H1 (cell line): ENCODE data around the gene PDCD10. TPM values are rescaled to one million over a fixed set of nuclear protein-coding genes. Genes with fewer than 3 reads are reported as not detected.
A peak's percentile ranks its signal among the peaks of the same experiment; 100 is the strongest.

Experiments
- CTCF ChIA-PET: fragments of 300-600 bp; sonication (Branson Sonifier 250); formaldehyde crosslinking; loops from one replicate; lab custom pipeline; 2021; ENCODE audit not compliant: partially characterized antibody; lab: Charles Lee
- POLR2A ChIA-PET: fragments of 300-600 bp; sonication (Branson Sonifier 250); formaldehyde crosslinking; loops from one replicate; lab custom pipeline; 2021; ENCODE audit warnings: inconsistent platforms; ENCODE audit not compliant: partially characterized antibody; lab: Charles Lee
- DNase-seq, 2 experiments: peaks; one replicate each; pipeline versions ENCODE4 v3.0.0 to v3.0.0-alpha.2; 2010 to 2022; ENCODE audit warnings: low spot score in 2 of 2, low read depth in 1 of 2, mixed read lengths in 1 of 2
- FAIRE-seq: peaks from 2 replicates; lab custom pipeline; 2011; peaks lifted over from hg19 to GRCh38; lab: Jason Lieb, UNC
- H2AFZ ChIP-seq: 2 replicates; pipeline ENCODE4 v1.8.1; 2012; ENCODE audit warnings: low read length, inconsistent platforms
- H2AK5ac ChIP-seq: 2 replicates; pipeline ENCODE4 v1.6.1; 2013; ENCODE audit warnings: low read depth, low read length
- H2BK120ac ChIP-seq: replicated peaks from 2 replicates; pipeline ENCODE3; 2013; ENCODE audit warnings: low read depth, low read length, inconsistent platforms
- H2BK12ac ChIP-seq: 2 replicates; pipeline ENCODE4 v1.6.1; 2013; ENCODE audit warnings: low read depth, low read length
- H2BK15ac ChIP-seq: 2 replicates; pipeline ENCODE4 v1.6.1; 2013; ENCODE audit warnings: low read length
- H2BK20ac ChIP-seq: 2 replicates; pipeline ENCODE4 v1.6.1; 2013; ENCODE audit warnings: low read length
- H2BK5ac ChIP-seq: 2 replicates; pipeline ENCODE4 v1.6.1; 2013; ENCODE audit warnings: low read depth, low read length
- H3K14ac ChIP-seq: 2 replicates; pipeline ENCODE4 v1.6.1; 2013; ENCODE audit warnings: inconsistent platforms; ENCODE audit not compliant: insufficient read length
- H3K18ac ChIP-seq: 2 replicates; pipeline ENCODE4 v1.6.1; 2013; ENCODE audit warnings: low read length; ENCODE audit errors: extremely low read depth
- H3K23ac ChIP-seq: 2 replicates; pipeline ENCODE4 v1.6.1; 2013; ENCODE audit warnings: inconsistent platforms; ENCODE audit not compliant: insufficient read length
- H3K23me2 ChIP-seq: 2 replicates; pipeline ENCODE4 v1.6.1; 2013; ENCODE audit warnings: low read depth, low read length
- H3K27ac ChIP-seq: 2 replicates; pipeline ENCODE4 v1.6.1; 2011; ENCODE audit warnings: low read depth, low read length, inconsistent platforms
- H3K27me3 ChIP-seq, 4 experiments: replicated peaks in 1 of 4; 1 replicate in 1 of 4; 2 replicates in 3 of 4; pipeline versions ENCODE4 v1.6.1 to v1.8.1; 2011 to 2013; ENCODE audit warnings: low read length in 3 of 4, mild to moderate bottlenecking in 3 of 4, inconsistent platforms in 2 of 4, mixed read lengths in 2 of 4, moderate library complexity in 1 of 4; ENCODE audit not compliant: control insufficient read depth in 3 of 4, insufficient read depth in 3 of 4; ENCODE audit errors: extremely low read depth in 1 of 4
- H3K36me3 ChIP-seq, 4 experiments: 2 replicates each; pipeline versions ENCODE4 v1.6.1 to v1.8.1; 2011 to 2013; ENCODE audit warnings: mild to moderate bottlenecking in 4 of 4, low read length in 3 of 4, moderate library complexity in 2 of 4, control low read depth in 1 of 4, inconsistent platforms in 1 of 4; ENCODE audit not compliant: insufficient read depth in 4 of 4, control insufficient read depth in 2 of 4
- H3K4ac ChIP-seq: replicated peaks from 2 replicates; pipeline ENCODE3; 2013; ENCODE audit warnings: low read length, low read depth, mixed read lengths, inconsistent platforms; ENCODE audit not compliant: insufficient read length
- H3K4me1 ChIP-seq, 4 experiments: replicated peaks in 1 of 4; 1 replicate in 1 of 4; 2 replicates in 3 of 4; pipeline versions ENCODE4 v1.6.1 to v1.8.1; 2011 to 2013; ENCODE audit warnings: low read length in 3 of 4, inconsistent platforms in 2 of 4, mixed read lengths in 1 of 4; ENCODE audit not compliant: insufficient read depth in 4 of 4, control insufficient read depth in 3 of 4
- H3K4me2 ChIP-seq, 2 experiments: 2 replicates each; pipeline versions ENCODE4 v1.6.1 to v1.8.1; 2011 to 2013; ENCODE audit warnings: low read depth in 2 of 2, low read length in 2 of 2, control low read depth in 1 of 2, inconsistent platforms in 1 of 2, mild to moderate bottlenecking in 1 of 2; ENCODE audit not compliant: insufficient read depth in 1 of 2
- H3K4me3 ChIP-seq, 4 experiments: fragments of 200-600, 300-600 bp in 1 of 4; sonication (generic), shearing (Covaris generic), sonication (Bioruptor Twin) in 1 of 4; 2 replicates each; pipeline versions ENCODE4 v1.5.1 to v1.8.1; 2011 to 2016; ENCODE audit warnings: low read length in 4 of 4, low read depth in 3 of 4, control low read depth in 2 of 4, inconsistent platforms in 2 of 4, mild to moderate bottlenecking in 2 of 4, mixed read lengths in 1 of 4, moderate library complexity in 1 of 4; ENCODE audit not compliant: insufficient read depth in 2 of 4; ENCODE audit errors: extremely low read depth in 1 of 4
- H3K56ac ChIP-seq: replicated peaks from 2 replicates; pipeline ENCODE3; 2013; ENCODE audit warnings: low read depth, mild to moderate bottlenecking, mixed read lengths, low read length, inconsistent platforms; ENCODE audit not compliant: insufficient read length
- H3K79me1 ChIP-seq: 2 replicates; pipeline ENCODE4 v1.6.1; 2013; ENCODE audit warnings: low read depth, low read length, control low read depth
- H3K79me2 ChIP-seq, 2 experiments: 2 replicates each; pipeline versions ENCODE4 v1.6.1 to v1.8.1; 2012 to 2013; ENCODE audit warnings: low read length in 2 of 2, mild to moderate bottlenecking in 2 of 2, inconsistent platforms in 1 of 2; ENCODE audit not compliant: insufficient read depth in 2 of 2, control insufficient read depth in 1 of 2
- H3K9ac ChIP-seq, 4 experiments: replicated peaks in 1 of 4; 1 replicate in 1 of 4; 2 replicates in 3 of 4; pipeline versions ENCODE4 v1.6.1 to v1.8.1; 2011 to 2013; ENCODE audit warnings: low read depth in 3 of 4, low read length in 3 of 4, control low read depth in 2 of 4, mild to moderate bottlenecking in 2 of 4, moderate library complexity in 2 of 4, inconsistent platforms in 1 of 4; ENCODE audit errors: extremely low read depth in 1 of 4
- H3K9me3 ChIP-seq, 2 experiments: 2 replicates each; pipeline versions ENCODE4 v1.6.1 to v1.8.1; 2012 to 2013; ENCODE audit warnings: mild to moderate bottlenecking in 2 of 2, moderate library complexity in 2 of 2, control low read depth in 1 of 2, inconsistent platforms in 1 of 2, low read depth in 1 of 2, low read length in 1 of 2, mixed read lengths in 1 of 2; ENCODE audit not compliant: insufficient read depth in 2 of 2
- H4K20me1 ChIP-seq, 2 experiments: replicated peaks in 1 of 2; 2 replicates each; pipeline versions ENCODE3 to v1.8.1; 2011 to 2013; ENCODE audit warnings: inconsistent platforms in 2 of 2, low read length in 2 of 2, mild to moderate bottlenecking in 1 of 2; ENCODE audit not compliant: insufficient read depth in 2 of 2, control insufficient read depth in 1 of 2
- H4K5ac ChIP-seq: 2 replicates; pipeline ENCODE4 v1.6.1; 2013; ENCODE audit warnings: low read length, low read depth, mixed read lengths, inconsistent platforms; ENCODE audit not compliant: insufficient read length
- H4K8ac ChIP-seq: 2 replicates; pipeline ENCODE4 v1.8.0; 2013; ENCODE audit warnings: mild to moderate bottlenecking, moderate library complexity, low read length, inconsistent platforms; ENCODE audit not compliant: insufficient read depth; ENCODE audit errors: extremely low read depth
- H4K91ac ChIP-seq: replicated peaks from 2 replicates; pipeline ENCODE3; 2013; ENCODE audit warnings: low read length, mixed read lengths, inconsistent platforms; ENCODE audit not compliant: insufficient read length
- ASH2L ChIP-seq: fragments of 200-600, 300-600 bp; sonication (generic); IDR thresholded peaks from one replicate; pipeline ENCODE4 v1.7.1; 2017; ENCODE audit warnings: low read length
- BRCA1 ChIP-seq: IDR thresholded peaks from 2 replicates; pipeline ENCODE4 v1.6.1; 2012; ENCODE audit warnings: low read depth, low read length, improper control_type of control experiment
- CREB1 ChIP-seq: IDR thresholded peaks from 2 replicates; pipeline ENCODE4 v1.6.1; 2012; ENCODE audit warnings: inconsistent platforms
- FOSL1 ChIP-seq: IDR thresholded peaks from 2 replicates; pipeline ENCODE4 v1.6.1; 2011; ENCODE audit warnings: mild to moderate bottlenecking, low read depth, low read length, moderate library complexity; ENCODE audit not compliant: insufficient read depth
- JUN ChIP-seq: IDR thresholded peaks from 2 replicates; pipeline ENCODE4 v1.6.1; 2011; ENCODE audit warnings: low read depth, mild to moderate bottlenecking, improper control_type of control experiment, low read length
- POLR2A ChIP-seq, 2 experiments: IDR thresholded peaks; 1 replicate in 1 of 2; 2 replicates in 1 of 2; pipeline ENCODE4 v1.6.1; 2011; ENCODE audit warnings: low read depth in 2 of 2, low read length in 2 of 2, mild to moderate bottlenecking in 2 of 2; ENCODE audit errors: control extremely low read depth in 1 of 2
- RNF2 ChIP-seq: fragments of 200-900, 300-1000 bp; sonication (generic); IDR thresholded peaks from 2 replicates; pipeline ENCODE4 v1.7.1; 2016; ENCODE audit warnings: borderline replicate concordance, low read depth, mild to moderate bottlenecking, antibody characterized with exemption, low read length; ENCODE audit not compliant: poor library complexity, severe bottlenecking; ENCODE audit errors: missing control alignments
- SIX5 ChIP-seq: IDR thresholded peaks from 2 replicates; pipeline ENCODE4 v1.6.1; 2011; ENCODE audit warnings: mild to moderate bottlenecking, low read depth, low read length
- WGBS, 2 experiments: shearing (Covaris generic) in 1 of 2; methylation state at CpG; one replicate each; pipeline versions ENCODE4 v1.1.6 to v1.1.7; 2013 to 2015; ENCODE audit warnings: low lambda C conversion rate in 2 of 2, mixed read lengths in 2 of 2, inconsistent platforms in 1 of 2, low coverage in 1 of 2, missing lambda C conversion rate in 1 of 2; ENCODE audit not compliant: insufficient replicate concordance in 2 of 2, insufficient coverage in 1 of 2, insufficient read length in 1 of 2; ENCODE audit errors: extremely low coverage in 1 of 2, missing lambda C conversion rate in 1 of 2; 5-methylcytosine and 5-hydroxymethylcytosine counted together
- polyA plus RNA-seq, 7 experiments: library from polyadenylated mRNA; depleted of rRNA in 3 of 7; stranded (reverse) in 5 of 7; unstranded in 2 of 7; fragments of >200 nt in 5 of 7; fragments of 200-250 nt in 2 of 7; gene quantifications; 1 replicate in 5 of 7; 2 replicates in 1 of 7; 4 replicates in 1 of 7; pipeline versions ENCODE4 v1.2.1 to v1.2.3, GENCODE V29; 2011 to 2013; ENCODE audit warnings: missing spikeins in 2 of 7, mixed read lengths in 2 of 7
- total RNA-seq: library from RNA; stranded (reverse); fragmentation: NEBNext Ultra II Directional; extraction: Animal tissue kit (Norgen Biotek cat#: 25700); gene quantifications from 2 replicates; pipeline ENCODE4 v1.2.1, GENCODE V29; 2021

The PDCD10 gene
- total and polyA plus RNA-seq, 2 of the 8 experiments (the other 6 are each of a cell fraction or from before 2014, with no cell fraction given): 52.0 to 76.6 TPM

- H2BK12ac ChIP-seq: no peak overlapping the region
- 88% methylated on average over 2 of the region's 2 CpGs; no CpG with 5 or more reads in 1 of the 2 experiments for WGBS, 2 experiments
- no peaks in the 10 kb centered on the region for H3K27me3 ChIP-seq
- peaks cover 0 to 2% of the 10 kb centered on the region in 2 experiments for H4K20me1 ChIP-seq
- H3K14ac ChIP-seq: no peak overlapping the region
- no peak overlapping the region for H3K23ac ChIP-seq
- TF ChIP-seq FOSL1 (no peak), JUN (no peak), RNF2 (no peak), POLR2A (IDR thresholded peaks at IDR 0.05; ENCODE audit: control extremely low read depth in 1 of 2, low read depth in 2 of 2, low read length in 2 of 2) (no peak), SIX5 (no peak), ASH2L (no peak), BRCA1 (no peak), CREB1 (no peak)
- H3K4me3 ChIP-seq: peak overlapping the region in 1 of 4 experiments; percentile 93; a peak in 1 of 8 replicates
- no peaks in the 10 kb centered on the region for H3K79me1 ChIP-seq
- no peak overlapping the region for H4K5ac ChIP-seq
- FAIRE-seq (no peak), DNase-seq (no peak)
- peaks cover 2% of the 10 kb centered on the region; the same call in 1 of the 2 replicates for H3K23me2 ChIP-seq
- POLR2A ChIA-PET: interaction anchor here (1.2 to 2.6 kb wide), 3 partner anchors 18 to 357 kb away, joined by 3 to 11 read pairs (median 5); partner anchors contain the start of gene ZBBX
- H3K4me2 ChIP-seq: peak overlapping the region in 1 of 2 experiments; percentile 75; a peak in 1 of 4 replicates
- H3K36me3 ChIP-seq: no peaks in the 10 kb centered on the region; a peak in 1 of 8 replicates
- H3K18ac ChIP-seq: no peak overlapping the region
- no peak overlapping the region for H3K27ac ChIP-seq
- H3K79me2 ChIP-seq: peaks cover 7 to 53% of the 10 kb centered on the region in 2 experiments; a peak in 3 of 4 replicates
- CTCF ChIA-PET: interaction anchor here (0.6 to 2.8 kb wide), 2 partner anchors 81 to 329 kb away, joined by 3 to 9 read pairs; no protein-coding TSS in a partner anchor
- peaks cover 0 to 3% (median under 1%) of the 10 kb centered on the region in 4 experiments; a peak in 3 of 7 replicates for H3K4me1 ChIP-seq
- no peaks in the 10 kb centered on the region for H3K9me3 ChIP-seq
- no peak overlapping the region for H2AK5ac ChIP-seq
- H3K4ac ChIP-seq: no peak overlapping the region
- no peak overlapping the region for H3K56ac ChIP-seq
- H2BK20ac ChIP-seq: no peak overlapping the region
- no peak overlapping the region for H2BK120ac ChIP-seq
- no peak overlapping the region for H3K9ac ChIP-seq
- no peak overlapping the region for H2AFZ ChIP-seq
- no peak overlapping the region for H2BK5ac ChIP-seq
- no peak overlapping the region for H4K8ac ChIP-seq
- H4K91ac ChIP-seq: no peak overlapping the region
- no peak overlapping the region for H2BK15ac ChIP-seq
Measured at GRCh38 chr3:167736997-167737396, 2.3 kb upstream of the PDCD10 start.
